Left lobe of liver (tissue), 2 donors: ENCODE data around the gene NRP1. TPM values are rescaled to one million over a fixed set of nuclear protein-coding genes. Genes with fewer than 3 reads are reported as not detected.
"Not testable (repeated sequence)": the region's sequence is repeated elsewhere in the genome, so short reads cannot be mapped to it uniquely, and the experiment has no call there.

Source experiments
- ATAC-seq: fragments of 200-7000 bp; cut with Tn5 transposase; one replicate; pipeline ENCODE4 v1.9.1; 2020; ENCODE audit warnings: mild to moderate bottlenecking, moderate library complexity
- DNase-seq: peaks from one replicate; pipeline ENCODE4 v3.0.0-alpha.2; 2020; ENCODE audit warnings: low spot score
- total RNA-seq: library from RNA; stranded (reverse); gene quantifications from one replicate; pipeline ENCODE4 v1.2.1, GENCODE V29; 2021
- donor health status: DM: no; HTN: no; CAD: no; lungs with moderate emphysema.
- donor health status: DM: no; HTN: yes; CAD: no.

Gene NRP1
- total RNA-seq, 1 donor from 2014 or later = 20.6 TPM

DNA sequence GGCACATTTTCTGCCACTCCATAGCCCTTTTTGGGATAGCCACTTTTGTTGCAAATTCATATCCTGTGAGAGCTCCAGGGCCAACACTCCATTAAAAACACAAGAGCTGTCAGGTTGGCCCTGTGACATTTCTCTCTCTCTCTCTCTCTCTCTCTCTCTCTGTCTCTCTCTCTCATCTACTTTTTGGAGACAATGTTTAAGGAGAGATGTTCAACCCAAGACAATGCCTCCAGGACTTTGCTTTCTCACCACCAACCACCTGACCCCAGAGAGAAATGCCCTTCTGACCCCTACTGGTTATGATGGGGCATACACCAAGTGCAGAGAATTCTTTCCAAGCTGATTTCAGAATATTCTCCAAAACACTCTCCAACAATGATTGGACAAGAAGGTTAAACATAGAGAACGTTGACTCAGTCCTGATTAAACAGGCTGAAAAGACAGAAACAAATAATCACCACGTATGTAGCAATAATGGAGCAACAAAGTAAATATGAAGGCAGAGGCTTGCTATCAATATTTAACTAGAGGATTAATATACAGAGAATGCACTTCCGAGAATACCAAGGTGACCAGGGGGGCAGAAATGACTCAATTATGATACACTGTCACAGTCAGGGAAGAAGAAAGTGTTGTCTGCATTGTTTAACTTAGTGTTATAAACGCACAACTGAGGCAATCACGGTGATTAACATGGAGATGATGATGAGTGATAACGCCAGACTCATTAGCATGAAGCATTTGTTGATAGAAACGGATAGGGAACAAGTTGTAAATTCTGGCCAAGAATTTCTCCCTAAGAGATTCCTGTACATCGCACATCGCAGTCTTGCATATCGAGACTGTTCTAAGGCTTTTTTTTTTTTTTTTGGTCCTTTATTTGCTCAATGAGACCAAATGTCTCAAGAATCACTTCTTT is 178.5 kb downstream of the NRP1 start:
- DNase-seq (peak; percentile 50), ATAC-seq (peak; percentile 92)

DNA sequence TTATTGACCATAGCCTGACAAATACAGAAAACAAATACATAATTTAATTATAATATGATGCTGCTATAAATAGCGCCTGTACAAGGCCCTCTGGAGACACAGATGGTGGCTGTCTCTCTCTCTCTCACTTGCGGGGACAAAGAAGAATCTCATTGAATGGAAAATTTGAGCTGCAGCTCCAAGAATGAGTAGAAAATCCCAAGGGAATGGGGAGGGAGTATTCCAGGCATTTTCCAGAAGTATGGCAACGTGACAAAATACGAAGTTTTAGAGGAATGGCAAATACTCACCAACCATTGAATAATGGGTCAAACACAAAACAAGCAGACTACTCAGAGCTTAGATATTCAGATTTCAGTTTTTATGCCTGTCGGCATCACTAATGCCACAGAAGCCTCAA is 179.9 kb downstream of the NRP1 start:
- DNase-seq (no peak), ATAC-seq (no peak)

DNA sequence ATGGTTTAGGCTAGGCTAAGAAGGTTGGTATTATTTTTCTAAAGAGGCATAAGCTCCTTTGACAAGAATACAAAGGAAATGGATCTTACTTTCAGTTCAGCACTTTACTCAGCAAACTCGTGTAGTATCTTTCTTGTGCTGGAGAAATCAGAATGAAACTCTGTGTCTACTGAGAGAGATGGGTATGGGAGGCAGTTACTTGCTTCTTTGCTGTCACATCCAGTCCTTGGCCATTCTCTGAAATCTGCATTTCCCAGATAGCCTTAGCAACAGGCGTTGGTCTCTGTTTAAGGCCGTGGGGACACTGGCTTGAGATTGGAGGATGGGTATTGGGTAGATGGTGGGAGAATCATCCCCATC is 180.5 kb downstream of the NRP1 start:
- ATAC-seq (no peak), DNase-seq (no peak)

DNA sequence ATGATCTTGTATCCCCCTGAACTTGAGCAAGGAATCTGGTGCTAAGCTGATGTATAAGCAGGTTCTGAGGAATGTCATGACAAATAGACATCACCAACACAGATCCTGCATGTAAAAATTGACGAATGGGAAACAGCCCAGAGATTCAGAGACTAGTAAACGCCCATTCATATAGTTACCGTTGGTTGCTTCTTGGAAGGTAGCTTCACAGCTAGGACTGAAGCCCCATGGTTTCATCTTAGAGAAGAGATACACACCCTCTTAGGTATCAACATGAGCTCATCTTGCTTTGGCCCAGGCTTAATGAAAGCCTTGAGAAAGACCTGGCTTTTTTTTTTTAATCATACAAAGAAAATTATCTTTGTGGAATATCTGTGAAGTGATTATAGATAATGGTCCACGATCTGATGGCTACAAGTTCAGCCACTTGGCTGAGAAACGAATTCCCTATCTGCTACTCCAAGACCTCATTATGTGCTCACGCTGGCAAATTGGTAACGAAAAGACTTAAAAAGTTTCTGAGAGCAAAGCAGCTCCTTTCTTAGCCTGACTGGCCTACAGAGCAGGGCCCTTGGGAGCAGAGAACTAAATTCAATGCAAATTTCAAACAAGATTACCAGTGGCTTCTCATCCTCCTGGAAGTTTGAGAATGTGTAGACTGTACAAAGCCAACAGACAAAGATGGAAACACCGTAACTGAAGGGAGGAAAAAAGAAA is 181.1 kb downstream of the NRP1 start:
- ATAC-seq (no peak), DNase-seq (no peak)

DNA sequence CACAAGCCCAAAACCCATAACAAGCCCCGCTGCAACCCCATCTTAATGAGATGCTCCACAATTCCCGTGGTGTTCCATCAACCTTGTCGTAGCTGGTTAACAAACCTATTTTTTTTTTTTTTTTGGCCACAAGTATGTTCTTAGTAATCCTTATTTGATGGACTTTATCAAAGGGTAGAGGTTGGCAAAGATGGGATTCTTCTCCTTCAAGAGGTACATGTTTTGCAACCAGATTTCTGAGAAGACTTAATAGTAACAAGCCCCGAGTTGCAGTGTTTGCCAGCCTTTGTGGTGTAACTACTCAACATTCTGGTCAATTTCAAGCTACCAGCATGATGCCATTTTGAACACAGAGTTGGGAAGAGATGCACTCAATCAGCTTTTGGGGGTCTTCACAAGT is 181.7 kb downstream of the NRP1 start:
- DNase-seq (no peak), ATAC-seq (no peak)

DNA sequence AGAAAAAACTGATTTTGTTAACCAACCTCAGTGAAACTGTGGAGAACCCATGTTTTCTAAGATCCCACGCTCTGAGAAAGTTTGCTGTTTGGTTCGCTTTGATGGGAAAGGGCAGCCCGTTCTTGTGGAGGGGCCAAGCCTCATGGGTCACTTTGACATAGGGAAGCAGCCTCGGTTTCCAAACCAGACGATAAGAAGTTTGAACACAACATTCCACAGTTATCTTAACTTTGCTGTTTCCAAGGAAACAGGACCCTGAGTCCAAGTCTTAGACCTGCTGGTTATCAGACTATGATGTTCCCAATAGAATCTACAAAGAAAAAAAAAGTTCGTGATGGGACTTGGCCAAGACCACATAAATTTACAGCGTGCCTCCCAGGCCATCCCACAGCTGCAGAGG is 182.3 kb downstream of the NRP1 start:
- DNase-seq = no peak
- no peak for ATAC-seq

DNA sequence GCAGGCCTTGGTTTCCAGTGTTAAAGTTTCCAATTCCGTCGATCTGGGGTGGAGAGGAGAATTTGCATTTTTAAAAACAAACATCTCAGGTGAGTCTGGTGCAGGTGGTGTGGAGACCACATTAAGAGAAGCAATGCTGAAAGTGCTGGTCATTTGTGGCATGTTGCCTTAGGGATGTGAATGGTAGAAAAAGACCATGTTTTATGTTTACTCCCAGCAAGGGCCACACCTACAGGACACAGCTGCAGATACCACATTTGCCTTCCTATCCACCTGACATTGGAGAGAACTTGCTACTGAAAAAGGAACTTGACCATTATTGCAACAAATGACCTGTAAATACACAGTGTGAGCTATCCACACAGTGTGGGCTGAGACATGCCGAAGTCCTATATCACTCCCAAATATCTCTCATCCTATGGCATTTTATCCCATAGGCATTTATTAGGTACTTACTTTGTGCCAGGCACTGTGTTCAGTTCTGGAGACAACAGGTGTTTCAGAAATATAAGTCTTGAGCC is 183.1 kb downstream of the NRP1 start:
- ATAC-seq = peak; percentile 33

DNA sequence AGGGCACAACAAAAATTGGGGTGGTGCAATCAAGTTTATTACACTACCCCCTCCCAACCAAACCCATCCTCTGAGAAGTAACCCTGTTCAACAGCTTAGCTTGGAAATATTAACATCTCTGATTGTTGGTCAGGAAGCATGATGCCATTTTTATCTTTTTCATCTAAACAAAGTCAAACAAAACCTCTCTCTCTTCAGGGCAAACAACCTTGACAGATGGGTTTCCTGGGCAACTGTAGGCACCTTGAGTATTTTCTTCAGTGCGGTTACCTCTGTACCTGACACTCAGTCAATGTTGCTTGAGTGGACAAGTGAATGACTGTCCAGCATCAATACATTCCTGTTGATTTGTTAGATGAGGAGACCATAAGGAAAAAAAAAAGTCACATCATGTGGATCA is 183.6 kb downstream of the NRP1 start:
- DNase-seq (no peak), ATAC-seq (no peak)

More for the DNA sequence above, 183.1 kb downstream of the NRP1 start:
- no peak for DNase-seq

DNA sequence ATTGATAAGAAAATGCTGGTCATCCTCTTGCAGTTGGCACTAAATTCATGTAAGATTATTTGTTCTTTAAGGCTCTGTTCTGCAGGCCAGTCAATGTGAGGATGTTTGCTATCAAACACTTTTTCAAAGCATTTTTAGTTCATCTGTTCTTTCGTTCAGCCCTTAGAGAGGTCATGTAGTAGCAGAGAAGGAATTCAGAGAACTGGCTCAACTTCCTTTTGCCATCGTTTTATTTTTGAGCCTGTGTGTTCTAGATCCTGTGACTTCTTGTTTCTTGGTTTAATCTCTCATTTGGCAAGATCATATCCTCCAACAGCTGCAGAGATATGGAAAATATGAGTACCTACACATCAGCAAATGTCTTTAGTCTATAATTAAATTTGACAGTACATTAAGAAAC is 184.3 kb downstream of the NRP1 start:
- ATAC-seq = no peak

DNA sequence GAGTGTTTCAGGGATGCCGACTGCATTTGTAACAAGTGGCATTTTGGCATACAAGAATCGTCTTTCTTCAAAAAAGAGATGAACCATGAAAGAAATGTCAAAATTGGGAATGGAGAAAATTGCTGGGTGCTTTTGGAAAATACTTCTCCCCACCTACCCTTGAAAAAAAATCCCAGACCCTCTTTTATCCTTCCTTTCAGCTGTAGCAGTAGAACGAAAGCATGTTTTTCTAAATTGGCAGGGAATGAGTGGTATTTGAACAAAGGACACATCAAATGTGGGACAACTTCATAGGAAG is 187.5 kb downstream of the NRP1 start:
- DNase-seq = no peak
- ATAC-seq = no peak

More for the DNA sequence above, 184.3 kb downstream of the NRP1 start:
- DNase-seq = no peak

DNA sequence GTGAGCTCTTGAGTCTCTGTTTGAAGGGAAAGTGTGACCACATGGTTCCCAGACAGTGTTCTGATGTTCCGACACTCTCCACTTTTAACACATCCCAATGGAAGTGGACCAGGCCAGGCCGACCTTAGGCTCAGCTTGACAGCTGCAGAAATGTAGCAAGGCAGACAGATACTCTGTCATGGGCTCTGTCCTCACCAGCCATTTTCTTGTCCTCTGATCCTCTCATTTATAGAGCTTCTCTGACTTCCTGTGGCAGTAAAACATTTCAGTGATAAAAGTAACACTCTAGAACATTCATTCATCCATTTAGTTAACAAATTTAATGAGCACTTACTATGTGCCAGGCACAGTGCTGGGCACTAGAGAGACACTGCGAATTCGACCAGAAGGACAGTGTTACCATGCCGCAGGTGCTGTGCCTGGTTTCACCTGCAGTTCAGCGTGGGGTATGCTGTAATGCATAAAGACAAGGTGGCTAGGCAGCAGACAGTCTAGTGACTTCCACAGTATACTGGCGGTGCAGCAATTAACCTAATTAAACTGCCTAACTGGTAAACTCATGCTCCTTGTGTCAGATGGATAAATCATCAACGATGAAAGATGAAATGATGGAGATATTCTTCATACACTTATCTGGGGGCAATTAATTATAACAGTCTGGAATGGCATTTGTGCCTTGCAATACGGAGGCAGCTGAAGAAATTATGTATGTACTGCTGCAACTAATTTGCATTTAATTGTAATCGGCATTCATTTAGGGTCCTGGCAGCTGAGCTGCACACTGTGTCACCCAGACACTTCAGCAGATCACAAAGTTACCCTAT is 188.1 kb downstream of the NRP1 start:
- ATAC-seq = no peak
- no peak for DNase-seq

DNA sequence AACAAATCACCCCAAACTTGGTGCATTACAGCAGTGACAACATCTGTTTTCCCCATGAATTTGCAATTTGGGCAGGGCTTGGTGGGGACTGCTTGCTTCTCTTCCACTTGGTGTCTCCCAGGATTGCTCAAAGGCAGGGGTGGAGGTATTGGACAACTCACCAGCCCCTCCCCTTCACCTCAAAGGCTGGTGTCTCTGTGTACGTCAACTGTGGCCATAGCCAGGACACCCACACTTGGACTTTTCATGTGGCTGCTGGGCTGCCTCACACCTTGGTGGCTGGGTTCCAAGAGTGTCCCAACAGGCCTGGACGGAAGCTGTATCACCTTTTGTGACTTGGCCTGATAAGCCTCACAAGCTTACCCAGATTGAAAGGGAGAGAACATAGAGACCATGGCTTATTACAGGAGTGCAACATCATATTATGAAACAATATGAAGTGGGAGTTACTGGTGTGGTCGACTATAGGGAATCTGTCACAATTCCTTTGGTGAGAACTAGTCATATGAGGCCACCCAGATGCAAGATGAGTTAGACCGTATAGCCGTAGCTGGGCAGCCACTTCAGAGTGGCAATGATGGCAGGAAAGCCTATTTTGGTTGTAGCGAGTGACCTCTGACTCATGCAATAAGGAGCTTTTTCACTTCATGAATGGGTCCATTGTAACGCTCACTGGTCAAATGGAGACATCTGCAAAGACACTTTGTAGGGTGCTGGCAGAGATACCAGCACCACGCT is 188.8 kb downstream of the NRP1 start:
- DNase-seq (peak; percentile 59), ATAC-seq (peak; percentile 68)

DNA sequence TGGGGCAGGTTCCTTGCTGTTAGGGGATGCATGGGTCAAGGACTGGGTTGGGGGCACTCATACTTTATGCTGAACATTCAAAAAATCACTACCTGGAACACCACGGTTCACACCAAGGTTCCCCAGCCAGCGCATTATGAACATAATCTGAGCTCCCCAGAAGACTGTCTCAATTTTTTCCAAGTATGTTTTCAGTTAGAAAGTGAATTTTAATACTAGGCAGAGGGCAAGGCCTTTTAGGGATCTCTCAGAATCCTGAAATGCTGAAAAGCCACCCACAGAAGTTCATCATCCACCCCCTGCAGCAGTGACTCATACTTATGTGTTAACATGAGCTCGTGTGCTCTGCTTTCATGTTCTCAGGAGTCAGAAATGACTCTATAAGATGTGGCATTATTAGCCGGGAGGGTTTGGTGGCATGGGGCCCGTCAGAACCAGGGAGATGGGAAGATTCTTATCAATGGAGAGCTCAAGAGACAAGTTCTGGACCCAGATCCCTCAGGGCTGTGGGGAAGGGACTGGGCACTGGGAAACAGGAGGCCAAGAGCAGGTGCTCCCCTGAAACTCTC is 191.2 kb downstream of the NRP1 start:
- DNase-seq (no peak), ATAC-seq (no peak)

DNA sequence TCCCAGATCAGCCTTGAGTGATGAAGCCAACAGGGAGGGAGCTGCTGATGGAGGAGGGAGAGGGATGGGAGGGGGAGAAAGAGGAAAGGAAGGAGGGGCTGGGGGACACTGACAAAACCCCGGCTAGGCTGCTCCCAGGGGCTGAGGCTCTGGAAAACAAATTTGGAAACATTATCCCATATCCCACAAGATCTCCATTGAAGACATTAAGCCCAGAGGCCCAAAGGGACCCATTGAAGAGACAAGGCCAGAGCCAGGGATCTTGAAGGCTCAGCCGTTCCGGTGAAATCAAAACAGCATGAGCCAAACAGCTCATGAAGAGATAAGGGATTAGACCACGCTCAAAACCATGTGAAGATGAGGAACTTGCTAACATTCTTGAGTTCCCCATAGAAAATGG is 192.2 kb downstream of the NRP1 start:
- ATAC-seq (no peak), DNase-seq (no peak)

DNA sequence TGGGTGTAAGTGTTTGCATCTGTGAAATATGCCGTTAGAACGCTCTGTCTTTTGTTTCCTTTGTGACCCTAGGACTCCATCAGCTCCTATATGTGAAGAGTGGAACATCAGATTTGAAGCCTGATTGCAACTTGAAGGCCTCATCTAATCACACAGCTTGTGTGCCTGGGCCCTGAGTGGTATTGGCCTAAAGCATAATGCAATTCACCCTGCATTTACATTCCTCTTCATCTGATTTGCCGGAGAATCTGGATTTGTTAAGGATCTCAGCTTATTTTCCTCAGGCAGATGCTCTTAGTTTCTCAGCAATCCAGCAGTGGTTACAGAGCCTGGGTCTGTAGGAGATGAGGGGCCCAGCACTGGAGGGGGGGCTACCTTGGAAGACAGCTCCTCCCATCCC is 193.2 kb downstream of the NRP1 start:
- DNase-seq = no peak
- ATAC-seq = no peak

DNA sequence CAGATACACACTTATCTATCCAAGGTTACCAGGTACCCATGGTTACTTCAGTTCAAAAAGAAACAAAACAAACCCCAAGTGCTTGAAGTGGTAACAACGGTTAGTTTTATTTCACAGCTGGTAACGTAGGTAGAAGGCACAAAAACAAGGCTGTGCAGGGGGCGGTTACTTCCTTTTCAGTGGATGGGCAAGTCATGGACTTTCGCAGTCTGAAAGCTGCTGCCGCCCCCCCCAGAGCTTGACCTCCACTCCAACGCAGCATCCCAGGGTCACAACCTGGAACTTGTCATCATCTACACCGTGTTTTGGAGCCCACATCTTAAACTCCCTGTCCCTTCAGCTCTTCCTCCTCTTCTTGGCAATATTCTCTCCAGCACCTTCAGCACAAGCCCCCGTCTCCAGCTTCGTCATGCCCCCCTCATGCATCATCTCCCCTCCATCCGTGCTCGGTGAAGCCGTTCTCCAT is 195.3 kb downstream of the NRP1 start:
- no peak for DNase-seq
- ATAC-seq = no peak

DNA sequence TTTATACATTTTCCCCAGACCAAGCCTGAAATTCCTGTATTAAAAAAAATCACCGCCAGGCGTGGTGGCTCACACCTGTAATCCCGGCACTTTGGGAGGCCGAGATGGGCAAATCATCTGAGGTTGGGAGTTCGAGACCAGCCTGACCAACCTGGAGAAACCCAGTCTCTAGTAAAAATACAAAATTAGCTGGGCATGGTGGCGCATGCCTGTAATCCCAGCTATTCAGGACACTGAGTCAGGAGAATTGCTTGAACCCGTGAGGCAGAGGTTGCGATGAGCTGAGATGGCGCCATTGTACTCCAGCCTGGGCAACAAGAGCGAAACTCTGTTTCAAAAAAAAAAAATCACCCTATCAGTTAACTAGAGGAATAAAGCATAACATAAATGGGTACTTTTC is 195.8 kb downstream of the NRP1 start:
- DNase-seq, ATAC-seq: not testable (repeated sequence)

DNA sequence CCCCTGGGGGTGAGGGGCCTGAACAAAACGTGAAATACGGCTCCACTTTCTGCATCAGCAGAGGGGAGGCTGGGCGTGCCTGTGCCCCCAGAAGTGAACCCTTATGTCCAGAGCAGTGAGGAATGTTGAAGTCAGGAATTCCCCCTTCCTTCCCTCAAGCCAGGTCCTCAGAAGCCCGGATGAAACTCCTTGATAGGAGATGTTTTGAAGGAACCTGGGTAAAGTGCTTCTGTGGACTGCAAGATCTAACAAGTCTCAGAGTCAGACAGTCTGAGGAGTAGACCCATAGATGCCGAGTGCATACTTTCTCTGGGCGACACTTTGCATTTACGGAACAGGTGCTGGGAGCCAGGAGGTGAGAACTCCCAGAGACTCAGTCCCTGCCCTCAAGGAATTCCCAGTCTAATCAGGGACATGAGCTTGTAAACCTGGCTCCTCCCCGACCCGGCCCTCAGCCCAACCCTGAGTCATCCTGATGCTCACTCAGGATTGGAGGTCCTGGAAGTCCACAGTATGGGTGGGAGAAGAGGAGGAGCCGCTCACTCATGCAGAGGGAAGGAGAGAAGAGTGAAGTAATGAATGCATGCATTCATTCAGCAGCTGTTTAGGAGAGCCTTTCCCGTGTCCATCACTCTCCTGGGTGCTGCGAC is 197.0 kb downstream of the NRP1 start:
- no peak for DNase-seq
- ATAC-seq = no peak

DNA sequence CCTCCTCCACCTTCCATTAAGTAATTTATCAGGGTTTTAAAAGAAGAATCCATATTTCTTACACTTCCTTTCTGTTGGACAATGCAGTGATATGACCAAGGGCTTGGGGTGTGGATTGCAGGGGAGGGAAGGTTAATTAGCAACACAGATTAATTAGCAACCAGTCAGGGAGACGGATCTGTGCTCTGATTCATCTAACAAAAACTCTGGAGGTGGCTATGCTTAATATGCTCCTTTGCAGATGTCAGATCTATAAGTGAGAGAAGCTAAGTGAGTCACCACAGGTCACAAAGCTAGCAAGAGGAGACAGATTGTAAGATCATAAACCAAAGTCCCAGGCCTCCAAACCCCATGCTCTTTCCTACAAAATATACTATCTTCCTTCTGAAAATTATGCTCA is 197.7 kb downstream of the NRP1 start:
- ATAC-seq (no peak), DNase-seq (no peak)

DNA sequence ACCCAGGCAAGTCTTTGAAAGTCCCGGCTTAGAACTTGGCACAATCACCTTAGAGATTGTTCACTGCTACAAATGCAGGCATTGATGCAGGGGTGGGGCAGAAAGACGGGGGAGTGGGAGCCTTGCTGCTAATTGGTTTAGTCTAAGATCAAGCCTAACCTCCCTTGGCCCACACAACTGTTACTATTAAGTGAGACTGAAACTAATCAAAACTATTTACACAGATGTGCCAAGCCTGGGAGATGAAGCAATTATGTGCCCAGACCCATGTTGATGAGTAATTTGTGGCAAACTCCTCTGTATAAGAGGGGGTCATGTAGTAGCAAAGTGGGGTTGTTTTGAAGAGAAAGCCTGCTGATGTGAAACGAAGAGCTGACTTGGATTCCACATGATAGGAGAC is 198.2 kb downstream of the NRP1 start:
- ATAC-seq (no peak), DNase-seq (no peak)
